HG03108 (cell line): Measurements from ENCODE around the gene S100P.
A peak's percentile ranks its signal among the peaks of the same experiment; 100 is the strongest.
"Not testable (repeated sequence)": the region's sequence is repeated elsewhere in the genome, so short reads cannot be mapped to it uniquely, and the experiment has no call there.

Experiments used
- ATAC-seq: cut with Tn5 transposase; IDR thresholded peaks from one replicate; pipeline ENCODE4 v1.9.1; 2021; ENCODE audit warnings: moderate library complexity; ENCODE audit not compliant: unreplicated experiment

The S100P gene

GRCh38 chr4:6672541-6673190 is 21.0 kb upstream of the S100P start:
- not testable (repeated sequence) for ATAC-seq

DNA sequence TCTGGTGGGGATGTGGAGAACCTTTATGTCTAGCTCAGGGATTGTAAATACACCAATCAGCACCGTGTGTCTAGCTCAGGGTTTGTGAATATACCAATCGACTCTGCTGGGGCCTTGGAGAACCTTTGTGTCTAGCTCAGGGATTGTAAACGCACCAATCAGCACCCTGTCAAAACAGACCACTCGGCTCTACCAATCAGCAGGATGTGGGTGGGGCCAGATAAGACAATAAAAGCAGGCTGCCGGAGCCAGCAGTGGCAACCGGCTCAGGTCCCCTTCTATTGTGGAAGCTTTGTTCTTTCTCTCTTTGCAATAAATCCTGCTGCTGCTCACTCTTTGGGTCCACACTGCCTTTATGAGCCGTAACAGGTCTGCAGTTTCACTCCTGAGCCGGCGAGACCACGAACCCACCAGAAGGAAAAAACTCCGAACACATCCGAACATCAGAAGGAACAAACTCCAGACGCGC is 20.5 kb upstream of the S100P start:
- ATAC-seq: not testable (repeated sequence)

DNA sequence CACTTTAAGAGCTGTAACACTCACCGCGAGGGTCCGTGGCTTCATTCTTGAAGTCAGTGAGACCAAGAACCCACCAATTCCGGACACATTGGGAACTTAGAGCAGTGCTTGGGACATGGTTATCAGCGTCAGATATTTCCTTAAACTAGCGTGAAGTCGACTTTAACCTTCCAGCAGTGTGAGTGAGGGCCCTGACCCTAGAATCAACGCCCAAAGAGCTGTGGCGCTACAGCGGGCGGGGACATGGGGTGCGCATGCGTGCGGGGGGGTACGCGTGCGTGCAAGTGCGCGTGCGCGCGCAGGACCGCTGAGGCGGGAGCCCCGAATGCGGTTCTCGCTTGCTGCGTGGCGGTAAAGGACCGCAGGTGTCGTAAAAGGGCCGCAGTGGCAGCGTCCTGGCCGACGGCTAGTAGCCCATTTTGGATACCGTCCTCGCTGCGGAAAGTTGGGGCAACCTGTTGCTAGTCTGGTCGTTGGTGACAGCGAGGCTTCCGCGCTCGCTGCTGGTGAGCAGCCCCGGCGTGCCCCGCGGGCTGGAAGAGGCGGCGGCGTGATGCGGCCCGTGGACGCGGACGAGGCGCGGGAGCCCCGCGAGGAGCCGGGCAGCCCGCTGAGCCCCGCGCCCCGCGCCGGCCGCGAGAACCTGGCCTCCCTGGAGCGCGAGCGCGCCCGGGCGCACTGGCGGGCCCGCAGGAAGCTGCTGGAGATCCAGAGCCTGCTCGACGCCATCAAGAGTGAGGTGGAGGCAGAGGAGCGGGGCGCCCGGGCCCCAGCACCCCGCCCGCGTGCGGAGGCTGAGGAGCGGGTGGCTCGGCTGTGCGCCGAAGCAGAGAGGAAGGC is 19.8 kb upstream of the S100P start:
- peak; percentile 63 for ATAC-seq

GRCh38 chr4:6674500-6675149 is 19.1 kb upstream of the S100P start:
- peak; percentile 38 for ATAC-seq

DNA sequence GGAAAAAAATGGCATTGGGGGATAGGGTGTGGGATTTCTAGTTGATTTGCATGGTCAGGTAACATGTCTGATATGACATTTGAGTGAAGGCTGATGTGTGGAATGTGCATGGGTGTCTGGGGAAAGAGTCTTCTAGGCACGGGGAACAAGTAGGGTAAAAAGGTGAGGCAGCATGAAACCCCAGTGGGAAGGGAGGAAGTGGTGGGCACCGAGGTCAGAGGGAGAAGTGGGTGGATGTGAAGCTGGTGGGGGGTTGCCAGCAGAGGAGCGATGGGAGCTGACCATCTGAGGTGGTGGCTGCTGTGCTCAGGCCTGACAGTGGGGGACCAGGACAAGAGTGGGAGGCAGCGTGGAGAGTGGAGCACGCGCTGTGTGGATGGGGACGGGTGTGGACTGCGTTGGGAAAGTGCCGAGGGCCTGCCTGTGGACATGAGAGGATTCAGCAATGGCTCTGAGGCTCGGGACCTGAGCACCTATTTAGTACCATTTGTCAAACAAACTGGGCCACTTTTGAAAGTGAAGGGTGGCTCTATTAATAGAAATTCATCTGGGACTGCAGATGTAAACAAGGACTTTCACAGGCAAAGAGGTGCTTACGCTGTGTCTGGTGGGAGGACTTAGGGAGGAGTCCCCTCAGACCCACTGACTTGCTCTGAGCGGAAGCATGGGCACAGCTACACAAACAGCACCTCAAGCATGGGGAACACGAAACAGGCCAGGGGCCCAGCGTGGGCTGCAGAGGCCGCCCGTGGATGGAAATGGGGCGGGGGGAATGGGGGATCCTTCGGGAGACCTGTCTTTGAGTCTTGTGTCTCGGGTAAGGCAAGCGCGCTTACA is 16.7 kb upstream of the S100P start:
- no peak for ATAC-seq

- ATAC-seq: no peak
Observed at GRCh38 chr4:6680372-6681034, 13.2 kb upstream of the S100P start.

DNA sequence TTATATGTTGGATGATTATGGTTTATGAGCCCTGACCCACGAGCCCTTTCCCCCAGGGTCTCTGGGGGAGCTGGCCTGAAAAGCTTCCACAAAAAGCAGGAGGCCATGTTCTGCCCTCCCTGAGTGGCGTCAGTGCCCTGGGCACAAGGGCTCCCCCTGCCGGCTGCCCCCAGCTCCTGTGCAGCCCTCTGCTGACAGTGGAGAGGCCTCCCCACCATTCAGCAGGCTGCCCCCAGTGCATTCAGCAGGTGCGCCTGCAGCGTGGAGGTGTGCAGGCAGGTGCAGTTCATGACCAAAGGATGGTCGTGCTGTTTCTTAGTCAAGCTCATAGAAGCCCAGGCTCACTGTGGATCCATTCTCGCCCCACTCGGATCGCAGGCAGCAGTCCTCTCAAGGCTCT is 12.5 kb upstream of the S100P start:
- ATAC-seq: no peak

DNA sequence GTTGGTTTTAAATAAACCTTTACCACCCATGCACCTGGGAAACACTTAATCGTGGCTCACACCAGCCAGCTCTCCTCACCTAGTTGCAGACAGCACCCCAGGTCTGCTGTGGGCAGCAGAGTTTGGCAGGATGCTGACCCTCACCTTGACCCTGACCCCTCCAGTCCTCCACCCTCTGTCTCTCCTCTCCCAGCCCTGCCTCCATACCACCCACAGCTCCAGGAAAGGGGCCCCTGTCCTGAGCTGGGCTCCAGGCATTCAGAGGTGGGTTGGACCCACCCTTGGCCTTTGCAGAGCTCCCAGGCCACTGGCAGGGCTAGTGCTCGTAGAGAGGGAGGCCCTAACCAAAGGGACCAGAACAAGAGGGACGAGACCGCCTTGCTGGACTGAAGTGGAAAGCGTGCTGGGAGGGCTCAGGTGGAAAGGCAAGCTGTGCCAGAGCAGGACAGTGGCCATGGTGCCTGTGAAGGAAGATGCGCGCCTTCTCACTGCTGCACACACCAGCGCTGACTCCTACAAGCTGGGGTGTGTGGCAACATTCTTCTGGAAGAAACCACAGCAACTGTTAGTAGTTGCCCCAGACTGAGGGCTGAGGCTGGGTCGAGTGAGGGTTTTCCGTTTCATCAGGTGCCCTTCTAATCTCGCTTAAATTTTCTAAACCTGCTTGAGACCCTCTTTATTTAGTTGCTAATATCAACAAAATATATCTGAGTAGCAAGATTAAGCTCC is 10.7 kb upstream of the S100P start:
- no peak for ATAC-seq

DNA sequence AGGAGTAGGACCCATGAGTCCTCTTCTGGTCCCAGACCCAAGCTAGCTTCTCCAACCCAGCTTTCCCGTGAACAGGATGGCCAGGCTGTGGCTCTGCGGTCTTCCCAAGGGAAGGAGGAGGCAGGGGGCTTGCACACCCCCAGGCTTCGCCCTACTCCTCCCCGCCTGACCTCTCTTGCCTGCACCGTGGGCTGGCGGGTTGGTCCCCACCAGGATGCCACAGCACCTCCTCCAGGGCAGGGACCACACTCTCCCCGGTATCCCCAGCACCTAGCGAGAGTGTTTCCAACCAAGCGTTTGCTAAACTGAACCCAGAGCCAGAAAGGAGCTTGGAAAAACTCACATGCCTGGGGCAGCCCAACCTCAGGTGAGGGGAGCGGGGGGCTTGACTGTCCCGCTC is 9.0 kb upstream of the S100P start:
- no peak for ATAC-seq

DNA sequence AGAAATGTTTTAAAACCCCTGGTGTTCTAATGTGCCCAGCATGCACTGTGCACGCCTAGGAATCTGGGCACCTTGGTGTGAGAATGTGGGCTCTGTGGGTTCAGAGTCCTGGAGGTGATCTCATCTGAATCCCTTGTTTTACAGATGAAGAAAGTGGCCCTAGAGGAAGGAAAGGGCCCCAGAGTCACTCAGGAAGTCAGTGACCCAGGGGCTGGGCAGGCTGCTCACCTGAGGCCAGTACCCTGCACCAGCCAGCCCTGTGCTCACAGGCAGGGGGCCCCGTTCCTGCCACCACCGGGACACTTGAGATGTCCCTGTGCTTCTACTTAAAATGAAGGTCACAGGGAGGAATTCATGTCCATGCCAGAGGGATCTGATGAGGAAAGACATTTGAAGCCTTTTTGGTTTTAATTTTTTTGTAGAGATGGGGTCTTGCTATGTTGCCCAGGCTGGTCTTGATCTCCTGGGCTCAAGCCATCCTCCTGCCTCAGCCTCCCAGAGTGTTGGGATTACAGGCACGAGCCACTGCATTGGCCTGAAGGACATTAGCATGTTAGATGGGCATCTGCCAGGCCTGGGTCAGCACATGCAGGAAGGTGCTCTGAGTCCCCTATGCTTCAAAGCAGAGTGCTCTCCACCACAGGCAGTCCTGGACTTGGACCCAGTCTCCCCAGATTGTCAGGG is 7.4 kb upstream of the S100P start:
- ATAC-seq: no peak

- ATAC-seq: no peak
Observed at GRCh38 chr4:6687947-6688878, 5.5 kb upstream of the S100P start.

- ATAC-seq: peak; percentile 69
Observed at GRCh38 chr4:6688879-6689505, 4.7 kb upstream of the S100P start.

- ATAC-seq: no peak
Observed at GRCh38 chr4:6689506-6689960, 4.1 kb upstream of the S100P start.

DNA sequence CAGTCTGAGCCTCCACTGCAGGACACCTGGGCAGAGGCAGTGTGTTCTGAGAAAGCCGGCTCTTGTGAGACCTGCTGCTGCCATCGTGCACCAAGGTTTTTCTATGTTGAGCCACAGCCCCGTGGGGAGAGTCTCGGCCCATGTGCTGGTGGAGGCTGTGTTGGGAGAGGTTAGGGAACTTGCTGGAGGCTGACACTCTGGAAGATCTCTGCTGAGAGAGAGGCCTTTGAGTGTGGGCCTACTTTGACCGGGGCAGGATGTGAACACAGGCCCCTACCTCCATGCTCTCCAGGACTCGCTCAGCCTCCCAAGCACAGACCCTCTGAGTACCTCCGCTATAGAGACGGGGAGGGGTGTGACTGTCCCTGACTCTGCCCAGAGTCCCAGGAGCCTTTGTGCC is 1.3 kb upstream of the S100P start:
- ATAC-seq: no peak

GRCh38 chr4:6692806-6693205 is 872 bp upstream of the S100P start:
- ATAC-seq: no peak

DNA sequence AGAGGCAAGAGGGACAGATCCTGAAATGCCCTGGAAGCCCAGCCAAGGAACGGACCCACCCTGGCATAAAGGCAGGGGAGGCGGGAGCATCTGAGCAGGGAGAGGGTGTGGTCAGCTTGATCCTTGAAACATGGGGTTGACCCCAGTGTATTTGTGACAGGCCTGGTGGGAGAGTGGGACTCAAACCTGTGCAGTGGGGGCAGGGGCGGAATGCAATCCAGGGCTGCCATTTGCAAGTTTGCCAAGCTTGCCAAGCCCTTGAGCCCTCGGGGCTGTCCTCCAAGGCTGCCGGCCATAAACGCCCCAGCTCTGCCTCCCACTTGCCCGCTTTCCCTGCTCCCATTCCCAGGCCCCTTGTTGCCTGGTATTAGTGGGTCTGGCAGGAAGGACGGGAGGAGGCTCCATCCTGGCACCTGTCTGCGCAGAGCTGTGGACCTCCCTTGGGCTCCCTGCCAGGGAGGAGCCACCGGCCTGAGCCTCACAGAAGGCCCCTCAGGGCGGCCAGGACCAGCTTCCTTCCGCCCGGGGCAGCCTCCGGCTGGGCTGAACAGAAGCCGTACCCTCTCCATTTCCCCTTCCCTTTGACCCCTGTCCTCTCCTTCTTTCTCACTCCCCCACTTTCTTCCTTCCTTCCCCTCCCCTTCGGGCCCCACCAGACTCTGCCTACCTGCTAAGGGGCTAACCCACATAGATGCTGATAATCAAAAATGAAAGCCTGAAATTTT is 661 bp downstream of the S100P start:
- ATAC-seq: no peak
